Muscle layer of duodenum (tissue), 2 donors: ENCODE measurements around the gene STX18.
"Not testable (repeated sequence)": the region's sequence is repeated elsewhere in the genome, so short reads cannot be mapped to it uniquely, and the experiment has no call there.

Experiments
- H3K27ac ChIP-seq: one replicate; pipeline ENCODE4 v1.7.0; 2013; ENCODE audit warnings: mild to moderate bottlenecking, low read length
- H3K27me3 ChIP-seq: one replicate; pipeline ENCODE4 v1.7.0; 2013; ENCODE audit warnings: low read depth, mild to moderate bottlenecking, control low read depth, low read length
- H3K36me3 ChIP-seq, 2 donors: one replicate each; pipeline ENCODE4 v1.7.0; 2013; ENCODE audit warnings: low read length in 2 of 2, control low read depth in 1 of 2, mild to moderate bottlenecking in 1 of 2; ENCODE audit not compliant: insufficient read depth in 2 of 2, control insufficient read depth in 1 of 2
- H3K4me1 ChIP-seq, 2 donors: one replicate each; pipeline ENCODE4 v1.7.0; 2013; ENCODE audit warnings: low read length in 2 of 2, mild to moderate bottlenecking in 2 of 2, control low read depth in 1 of 2, moderate library complexity in 1 of 2; ENCODE audit not compliant: insufficient read depth in 2 of 2, control insufficient read depth in 1 of 2
- H3K4me3 ChIP-seq, 2 donors: one replicate each; pipeline ENCODE4 v1.7.0; 2013; ENCODE audit warnings: low read length in 2 of 2, low read depth in 1 of 2, mild to moderate bottlenecking in 1 of 2
- H3K9me3 ChIP-seq, 2 donors: one replicate each; pipeline ENCODE4 v1.7.0; 2013; ENCODE audit warnings: low read length in 2 of 2, control low read depth in 1 of 2, mild to moderate bottlenecking in 1 of 2; ENCODE audit not compliant: control insufficient read depth in 1 of 2
- donor health status: healthy.

Gene STX18

GRCh38 chr4:4425119-4425690, 116.6 kb downstream of the STX18 start:
- Histone ChIP-seq H3K36me3 (peaks cover 23 to 65% of the 10 kb centered on the region in 2 donors), H3K9me3 (no peaks in the 10 kb centered on the region), H3K4me3 (no peak overlapping the region), H3K4me1 (no peaks in the 10 kb centered on the region), H3K27me3 (no peaks in the 10 kb centered on the region), H3K27ac (no peak overlapping the region)

- H3K36me3 ChIP-seq, result peaks cover 29 to 71% of the 10 kb centered on the region in 2 donors
Observed at GRCh38 chr4:4424499-4425115, 117.2 kb downstream of the STX18 start.

GRCh38 chr4:4423706-4424498, 117.9 kb downstream of the STX18 start:
- no peak overlapping the region for H3K27ac ChIP-seq
- peaks cover 33 to 72% of the 10 kb centered on the region in 2 donors for H3K36me3 ChIP-seq
- no peaks in the 10 kb centered on the region for H3K4me1 ChIP-seq
- no peaks in the 10 kb centered on the region for H3K27me3 ChIP-seq
- no peaks in the 10 kb centered on the region for H3K9me3 ChIP-seq
- H3K4me3 ChIP-seq, result no peak overlapping the region

More at GRCh38 chr4:4424499-4425115, 117.2 kb downstream of the STX18 start:
- Histone ChIP-seq H3K4me3 (no peak overlapping the region), H3K9me3 (no peaks in the 10 kb centered on the region), H3K27me3 (no peaks in the 10 kb centered on the region), H3K4me1 (no peaks in the 10 kb centered on the region), H3K27ac (no peak overlapping the region)

- Histone ChIP-seq H3K9me3 (no peaks in the 10 kb centered on the region), H3K27me3 (no peaks in the 10 kb centered on the region), H3K27ac (no peak overlapping the region), H3K4me3 (no peak overlapping the region), H3K36me3 (peaks cover 40 to 67% of the 10 kb centered on the region in 2 donors), H3K4me1 (no peaks in the 10 kb centered on the region)
Observed at GRCh38 chr4:4422856-4423499, 118.9 kb downstream of the STX18 start.

GRCh38 chr4:4422117-4422516, 119.7 kb downstream of the STX18 start:
- H3K4me3 ChIP-seq, H3K4me1 ChIP-seq, H3K27ac ChIP-seq, H3K27me3 ChIP-seq, H3K9me3 ChIP-seq: not testable (repeated sequence)
- H3K36me3 ChIP-seq, result peaks cover 40 to 66% of the 10 kb centered on the region in 2 donors

GRCh38 chr4:4421356-4421755, 120.5 kb downstream of the STX18 start:
- Histone ChIP-seq H3K9me3 (no peaks in the 10 kb centered on the region), H3K36me3 (peaks cover 40 to 66% of the 10 kb centered on the region in 2 donors), H3K27me3 (no peaks in the 10 kb centered on the region), H3K27ac (no peak overlapping the region), H3K4me1 (no peaks in the 10 kb centered on the region), H3K4me3 (no peak overlapping the region)

GRCh38 chr4:4420421-4420820, 121.4 kb downstream of the STX18 start:
- Histone ChIP-seq H3K4me3 (no peak overlapping the region), H3K4me1 (no peaks in the 10 kb centered on the region), H3K27ac (no peak overlapping the region), H3K27me3 (no peaks in the 10 kb centered on the region), H3K36me3 (peaks cover 40 to 72% of the 10 kb centered on the region in 2 donors), H3K9me3 (no peaks in the 10 kb centered on the region)

GRCh38 chr4:4419896-4420295, 122.0 kb downstream of the STX18 start:
- Histone ChIP-seq H3K27me3 (no peaks in the 10 kb centered on the region), H3K4me1 (no peaks in the 10 kb centered on the region), H3K4me3 (no peak overlapping the region), H3K9me3 (no peaks in the 10 kb centered on the region), H3K36me3 (peaks cover 40 to 70% of the 10 kb centered on the region in 2 donors), H3K27ac (no peak overlapping the region)

GRCh38 chr4:4418676-4419390, 123.0 kb downstream of the STX18 start:
- no peak overlapping the region for H3K4me3 ChIP-seq
- H3K9me3 ChIP-seq, result no peaks in the 10 kb centered on the region
- H3K27ac ChIP-seq, result no peak overlapping the region
- H3K4me1 ChIP-seq, result no peaks in the 10 kb centered on the region
- peaks cover 38 to 60% of the 10 kb centered on the region in 2 donors for H3K36me3 ChIP-seq
- H3K27me3 ChIP-seq, result no peaks in the 10 kb centered on the region

GRCh38 chr4:4417886-4418285, 124.0 kb downstream of the STX18 start:
- Histone ChIP-seq H3K36me3 (peaks cover 35 to 50% of the 10 kb centered on the region in 2 donors), H3K27ac (no peak overlapping the region), H3K4me3 (no peak overlapping the region), H3K4me1 (no peaks in the 10 kb centered on the region), H3K9me3 (no peaks in the 10 kb centered on the region), H3K27me3 (no peaks in the 10 kb centered on the region)

GRCh38 chr4:4416981-4417380, 124.9 kb downstream of the STX18 start:
- Histone ChIP-seq H3K36me3 (peaks cover 35 to 43% of the 10 kb centered on the region in 2 donors), H3K4me3 (no peak overlapping the region), H3K27me3 (no peaks in the 10 kb centered on the region), H3K9me3 (no peaks in the 10 kb centered on the region), H3K4me1 (no peaks in the 10 kb centered on the region), H3K27ac (no peak overlapping the region)
